ENCODE data around the gene ETV6.
"Not testable (repeated sequence)": the region's sequence is repeated elsewhere in the genome, so short reads cannot be mapped to it uniquely, and the experiment has no call there.

The ETV6 gene

DNA sequence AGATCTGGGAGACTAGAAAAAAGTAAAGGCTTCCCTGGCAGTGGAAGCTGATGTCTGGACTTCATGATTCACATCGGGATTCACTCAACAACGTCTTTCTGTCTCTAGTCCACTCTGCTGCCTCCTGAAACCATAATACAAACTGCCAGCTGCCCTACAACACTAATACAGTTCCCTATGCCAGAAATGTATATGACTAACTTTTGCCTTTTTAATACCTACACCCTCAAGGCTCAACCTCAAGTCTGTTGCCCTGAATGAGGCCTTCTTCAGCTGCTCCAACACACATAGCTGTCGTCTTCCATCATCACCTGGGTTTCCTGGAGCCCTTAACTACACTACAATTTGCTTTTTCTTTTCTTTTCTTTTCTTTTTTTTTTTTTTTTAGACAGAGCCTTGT, 238.6 kb downstream of the ETV6 start:
- DNase-seq (ENCODE audit: low read depth) = no peak

DNA sequence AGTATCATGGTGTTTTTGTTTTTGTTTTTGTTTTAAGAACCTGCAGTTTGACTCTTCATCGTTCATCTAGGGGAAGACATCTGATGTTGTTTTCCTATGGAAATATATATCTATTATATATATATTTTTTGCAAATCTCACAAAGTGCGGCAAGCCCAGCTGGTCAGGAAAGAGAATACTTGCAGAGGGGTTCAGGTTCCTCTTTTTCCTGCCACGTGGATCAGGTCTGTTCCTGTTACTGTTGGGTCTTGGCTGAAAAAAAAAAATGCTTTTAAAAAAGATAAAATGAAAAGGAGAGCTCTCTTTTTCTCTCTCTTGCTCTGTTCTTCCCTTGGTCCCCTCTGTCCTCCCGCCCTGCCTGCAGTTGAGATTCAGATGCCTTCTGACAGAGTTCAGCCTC, 241.9 kb downstream of the ETV6 start:
- DNase-seq (ENCODE audit: low read depth) = no peak

DNA sequence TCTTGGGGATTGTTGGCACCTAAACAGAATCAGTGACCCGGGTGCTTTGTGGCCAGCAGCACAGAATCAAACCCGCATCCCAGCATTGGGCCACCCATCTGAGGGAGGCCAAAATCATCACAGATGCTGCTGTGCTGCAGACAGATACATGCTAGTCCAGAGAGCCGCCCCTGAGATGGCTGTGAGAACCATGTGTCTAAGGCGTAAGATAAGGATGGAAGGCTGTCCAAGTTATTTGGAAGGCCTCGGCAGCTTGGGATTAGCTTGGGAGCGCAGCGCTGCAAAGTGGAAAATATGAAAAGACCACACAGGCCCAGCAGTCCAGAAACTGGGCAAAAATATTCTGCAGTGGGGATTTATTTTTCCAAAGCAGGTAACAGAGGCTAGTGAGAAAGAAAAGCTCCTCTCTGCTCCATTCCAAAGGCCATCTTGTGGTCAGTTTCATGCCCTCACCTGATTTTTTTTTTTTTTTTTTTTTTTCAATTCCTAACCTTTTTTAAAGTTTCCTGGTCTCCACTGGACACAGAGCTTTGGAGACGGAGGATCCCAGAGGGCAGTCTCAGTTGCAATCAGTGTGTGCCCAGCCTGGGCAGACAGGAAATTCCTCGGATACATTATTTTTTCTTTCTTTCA, 242.4 kb downstream of the ETV6 start:
- DNase-seq (ENCODE audit: low read depth) = no peak

DNA sequence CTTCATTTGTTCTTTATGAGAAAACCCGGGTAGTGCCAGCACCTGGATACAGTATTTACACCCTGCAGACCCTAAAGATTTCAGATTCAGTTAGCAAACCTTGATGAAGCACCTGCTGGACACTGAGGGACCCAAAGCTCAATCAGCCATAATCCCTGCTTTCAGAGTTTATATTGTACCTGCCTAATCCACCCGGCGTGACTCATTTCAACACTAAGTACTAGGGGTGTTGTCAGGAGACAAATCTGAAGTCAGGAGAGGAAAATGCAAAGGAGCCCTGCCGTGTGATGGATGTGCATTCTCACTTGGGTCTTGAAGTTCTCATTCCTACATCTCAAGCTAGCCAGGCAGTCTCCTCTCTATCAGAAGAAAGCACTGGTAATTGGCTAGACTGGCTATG, 244.5 kb downstream of the ETV6 start:
- DNase-seq (ENCODE audit: low read depth) = no peak

DNA sequence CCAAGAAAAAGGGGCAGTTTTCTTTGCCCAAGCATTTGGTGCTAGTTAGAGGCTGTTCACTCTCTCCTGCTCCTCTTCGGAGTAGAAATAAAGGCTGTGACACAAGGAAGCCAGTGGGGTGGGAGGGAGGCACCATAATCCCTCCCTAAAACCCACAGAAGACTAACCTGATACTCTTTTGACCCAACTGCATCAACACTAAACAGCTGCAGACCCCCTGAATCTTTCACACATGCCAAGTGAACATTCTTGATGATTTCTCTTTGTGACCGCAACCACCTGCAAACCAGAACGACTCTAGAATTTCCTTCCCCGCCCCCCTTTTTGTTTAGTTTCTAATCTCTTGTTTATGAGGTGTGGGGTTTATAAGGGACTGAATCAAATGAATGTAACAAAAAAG, 245.4 kb downstream of the ETV6 start:
- no peak for DNase-seq (ENCODE audit: low read depth)

DNA sequence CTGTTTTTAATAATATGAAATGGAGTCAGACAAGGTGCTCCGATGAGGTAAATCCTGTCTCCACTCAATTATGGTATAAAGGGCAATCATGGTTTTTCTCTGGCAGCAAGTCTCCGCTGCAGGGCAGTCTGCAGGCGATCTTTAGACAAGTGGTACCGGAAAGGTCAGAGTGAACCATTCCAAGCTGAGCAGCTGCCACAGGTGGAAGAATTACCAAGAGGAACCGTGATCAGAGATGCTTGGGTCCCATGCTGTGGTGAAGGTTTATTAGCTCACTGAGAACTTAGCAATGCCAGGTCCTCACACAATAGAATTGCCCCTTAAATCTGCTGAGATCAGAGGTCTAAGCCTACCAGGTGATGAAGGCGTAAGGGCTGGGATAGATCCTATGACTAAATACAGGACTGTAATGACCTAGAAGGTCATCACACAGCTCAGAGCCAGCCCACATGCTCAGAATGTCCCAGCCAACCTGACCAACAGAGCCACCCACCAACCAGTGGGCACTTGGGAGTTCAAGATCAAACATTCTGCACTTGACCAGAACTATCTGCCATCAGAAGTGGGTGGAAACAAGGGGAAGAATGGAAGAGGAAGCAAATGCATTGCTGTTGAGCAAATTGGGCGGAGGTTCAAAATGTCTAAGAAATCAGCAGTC, 246.1 kb downstream of the ETV6 start:
- DNase-seq (ENCODE audit: low read depth) = no peak

DNA sequence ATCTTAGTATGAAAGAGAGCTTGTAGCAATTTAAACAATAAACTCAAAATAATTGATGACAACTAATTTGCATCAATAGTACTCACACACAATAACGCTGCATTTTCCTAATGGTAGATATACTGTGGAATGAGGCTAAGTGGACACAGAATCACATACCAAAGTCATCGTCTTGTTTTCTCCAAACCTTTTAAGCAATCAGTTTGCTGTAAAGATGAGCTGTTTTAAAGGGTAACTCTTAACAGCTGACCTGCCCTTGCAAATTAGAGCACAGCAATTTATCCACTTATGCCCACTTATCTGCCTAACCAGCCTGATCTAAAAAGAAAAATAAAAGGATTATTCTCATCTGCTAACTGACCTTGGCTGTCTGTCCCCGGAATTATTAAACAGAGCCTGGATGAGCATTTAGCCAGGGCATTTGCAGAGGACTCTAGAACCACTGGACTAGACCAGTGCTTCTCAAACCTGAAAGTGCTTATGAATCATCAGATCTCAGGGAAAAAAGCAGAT, 247.0 kb downstream of the ETV6 start:
- DNase-seq (ENCODE audit: low read depth) = no peak

DNA sequence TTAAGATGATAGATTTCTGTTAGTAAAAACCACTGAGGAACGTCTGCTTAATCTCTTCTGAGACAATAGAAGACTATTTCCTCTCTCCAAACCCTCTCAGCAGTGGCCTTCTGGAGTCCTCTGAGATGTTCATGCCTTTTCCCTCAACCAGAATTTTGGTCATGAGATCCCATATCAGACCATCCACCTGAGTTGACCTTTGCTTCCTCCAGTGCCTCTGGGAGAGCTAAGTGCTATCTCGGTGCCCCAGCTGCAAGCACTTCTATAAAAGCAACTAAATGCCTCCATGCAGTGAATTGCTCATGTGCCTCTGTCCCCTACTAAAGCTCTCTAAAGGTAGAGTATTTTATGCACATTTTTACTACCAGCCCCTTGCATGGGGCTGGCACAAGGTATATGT, 248.4 kb downstream of the ETV6 start:
- DNase-seq (ENCODE audit: low read depth) = no peak

DNA sequence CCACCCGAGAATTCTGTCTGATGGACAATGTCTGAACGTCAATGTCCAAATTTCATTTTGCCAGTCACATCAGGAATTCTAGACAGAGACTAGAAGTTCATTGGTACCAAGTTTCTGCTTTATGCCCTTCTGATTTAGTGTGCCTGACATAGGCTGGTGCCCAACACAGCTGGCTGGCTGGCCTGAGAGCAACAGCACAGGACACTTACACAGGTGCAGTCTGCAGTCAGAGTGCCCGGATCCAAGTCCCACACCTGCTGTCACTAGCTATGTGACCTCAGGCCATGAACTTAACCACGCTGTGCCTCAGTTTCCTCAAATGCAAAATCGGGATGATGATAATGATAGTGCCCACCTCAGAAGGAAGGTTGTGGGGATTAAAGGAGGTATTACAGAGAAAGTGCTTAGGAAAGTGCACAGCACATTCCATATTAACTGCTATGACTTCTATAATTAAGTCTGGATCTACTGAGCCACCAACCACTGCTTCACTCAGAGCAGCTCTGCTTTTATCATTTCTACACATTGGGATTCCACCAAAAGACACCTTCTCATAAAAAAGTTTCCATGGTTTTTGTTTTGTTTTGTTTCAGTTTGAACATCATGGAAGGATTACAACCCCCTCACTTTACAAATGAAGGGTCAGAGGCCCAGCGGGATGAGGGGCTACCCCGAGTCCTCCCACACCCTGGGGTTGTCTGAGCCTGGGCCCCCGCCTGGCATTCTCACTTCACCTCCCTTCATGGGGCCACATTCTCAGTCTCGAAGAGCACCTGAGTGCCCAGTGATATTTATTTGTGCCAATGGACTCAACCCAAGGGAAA, 252.4 kb downstream of the ETV6 start:
- no peak for DNase-seq (ENCODE audit: low read depth)

DNA sequence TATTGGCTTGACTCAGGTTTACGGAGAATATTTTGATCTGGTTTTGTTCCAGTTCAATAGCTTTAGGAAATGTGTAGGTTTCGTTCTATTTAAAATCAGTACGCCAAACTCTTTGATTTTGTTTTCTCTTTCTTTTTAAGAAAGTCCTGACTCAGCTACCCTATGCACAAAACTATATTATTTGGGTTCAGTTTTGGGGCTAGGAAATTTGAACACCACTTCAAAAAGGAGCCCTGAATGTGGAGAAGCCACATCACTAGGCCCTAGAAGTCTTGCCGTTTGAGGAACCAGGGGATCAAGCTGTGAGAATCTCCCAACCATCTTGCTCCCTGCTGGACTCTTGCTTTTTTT, 253.0 kb downstream of the ETV6 start:
- no peak for DNase-seq (ENCODE audit: low read depth)

DNA sequence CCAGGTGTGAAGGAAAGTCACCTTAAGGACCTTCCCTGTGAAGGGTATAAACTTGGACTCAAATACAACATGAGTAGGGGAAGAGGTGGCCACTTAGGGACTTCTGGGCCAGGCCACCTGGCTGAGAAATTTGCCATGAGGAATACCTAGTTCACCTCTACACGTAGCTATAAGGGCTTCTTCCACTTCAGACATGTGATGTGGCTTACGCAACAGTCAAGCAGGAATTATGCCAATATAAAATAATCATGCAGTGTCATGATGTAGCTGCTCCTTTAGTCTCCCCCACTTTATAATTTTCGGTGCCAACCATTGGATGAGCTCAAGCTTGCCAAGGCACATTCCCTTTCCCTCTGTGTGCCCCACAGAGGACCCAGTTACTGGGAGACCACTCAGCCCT, 254.7 kb downstream of the ETV6 start:
- no peak for DNase-seq (ENCODE audit: low read depth)

DNA sequence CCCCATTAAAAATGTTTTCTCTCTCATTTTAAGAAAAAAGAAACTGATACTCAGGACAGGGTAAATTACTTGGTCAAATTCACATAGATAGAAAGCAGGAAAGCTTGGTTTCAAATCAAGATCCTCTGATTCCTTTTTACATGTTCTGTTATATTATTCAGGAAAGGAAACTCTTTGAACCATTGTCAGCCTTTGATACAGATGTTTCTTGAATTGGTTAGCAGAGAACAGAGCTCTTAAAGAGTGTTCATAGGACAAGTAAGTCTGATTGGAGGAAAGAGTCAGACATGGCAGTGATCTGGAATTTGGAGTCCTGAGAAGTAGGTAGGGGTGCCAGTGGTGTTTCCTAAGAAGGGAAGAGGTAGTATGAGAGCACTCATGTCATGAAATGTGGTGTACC, 256.1 kb downstream of the ETV6 start:
- no peak for DNase-seq (ENCODE audit: low read depth)

DNA sequence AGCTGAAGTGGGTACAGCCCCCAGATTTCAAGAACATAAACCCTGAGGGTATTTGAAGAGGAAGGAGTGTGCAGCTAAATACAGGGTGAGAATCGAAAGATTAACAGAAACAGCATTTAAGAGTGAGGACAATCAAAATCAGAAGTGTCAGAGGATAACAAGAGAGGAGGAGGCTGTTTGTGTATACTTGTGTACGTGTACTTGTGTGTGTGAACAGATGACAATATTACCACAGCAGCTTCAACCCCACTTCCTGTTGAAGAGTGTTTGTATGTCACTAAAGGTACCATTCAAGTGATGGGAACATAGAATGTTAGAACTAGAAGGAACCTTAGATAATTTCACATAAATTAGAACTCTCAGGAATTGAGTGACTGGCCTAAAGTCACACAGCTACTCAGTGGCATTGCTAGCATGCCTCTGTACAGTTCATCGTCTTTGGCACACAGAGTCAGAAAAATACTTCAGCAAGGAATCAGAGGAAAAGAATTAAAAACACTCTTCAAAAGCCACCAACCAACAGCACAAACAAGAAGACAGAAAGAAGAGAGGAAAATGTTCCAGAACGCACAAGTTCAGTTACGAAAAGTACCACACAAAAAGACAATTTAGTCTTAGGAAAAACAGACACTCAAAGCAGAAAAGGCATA, 256.9 kb downstream of the ETV6 start:
- DNase-seq (ENCODE audit: low read depth) = no peak

DNA sequence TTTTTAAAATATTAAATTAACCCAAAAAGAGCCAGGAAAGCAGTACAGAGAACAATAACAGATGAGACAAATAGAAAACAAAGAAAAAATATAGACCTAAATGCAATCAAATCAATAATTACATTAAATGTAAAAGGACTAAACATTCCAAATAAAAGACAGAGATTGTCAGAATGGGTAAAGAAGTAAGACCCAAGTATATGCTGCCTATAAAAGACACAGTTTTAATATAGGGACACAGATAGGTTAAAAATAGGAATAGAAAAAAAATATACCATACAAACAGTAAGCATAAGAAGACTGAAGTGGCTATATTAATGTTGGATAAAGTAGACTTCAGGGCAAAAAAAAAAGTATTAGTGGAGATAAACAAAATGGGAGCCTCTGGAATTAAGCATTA, 258.2 kb downstream of the ETV6 start:
- no peak for DNase-seq (ENCODE audit: low read depth)

DNA sequence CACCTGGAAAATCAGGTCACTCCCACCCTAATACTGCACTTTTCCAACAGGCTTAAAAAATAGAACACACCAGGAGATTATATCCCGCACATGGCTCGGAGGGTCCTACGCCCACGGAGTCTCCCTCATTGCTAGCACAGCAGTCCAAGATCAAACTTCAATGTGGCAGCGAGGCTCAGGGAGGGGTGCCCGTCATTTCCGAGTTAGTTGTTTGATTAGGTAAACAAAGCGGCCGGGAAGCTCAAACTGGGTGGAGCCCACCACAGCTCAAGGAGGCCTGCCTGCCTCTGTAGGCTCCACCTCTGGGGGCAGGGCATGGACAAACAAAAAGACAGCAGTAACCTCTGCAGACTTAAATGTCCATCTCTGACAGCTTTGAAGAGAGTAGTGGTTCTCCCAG, 259.9 kb downstream of the ETV6 start:
- DNase-seq (ENCODE audit: low read depth) = not testable (repeated sequence)

DNA sequence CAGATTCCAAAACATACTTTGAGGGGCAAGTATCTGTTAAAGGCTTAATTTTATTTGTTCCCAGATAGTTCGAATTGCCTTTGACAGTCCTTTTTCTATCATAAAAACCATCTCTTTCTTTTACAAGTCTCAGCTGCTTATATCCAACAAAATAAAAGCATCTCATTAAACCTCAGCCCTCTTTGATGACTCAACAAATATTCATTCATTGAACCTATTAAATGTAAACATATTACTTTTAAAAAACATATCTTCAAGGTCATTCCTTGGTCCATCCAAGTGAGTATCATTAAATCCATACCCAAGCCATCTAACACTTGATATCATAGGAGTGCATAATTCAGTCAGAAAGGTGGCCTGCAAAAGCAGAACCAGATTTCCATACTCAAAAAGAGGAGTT, 266.6 kb downstream of the ETV6 start:
- no peak for DNase-seq (ENCODE audit: low read depth)

DNA sequence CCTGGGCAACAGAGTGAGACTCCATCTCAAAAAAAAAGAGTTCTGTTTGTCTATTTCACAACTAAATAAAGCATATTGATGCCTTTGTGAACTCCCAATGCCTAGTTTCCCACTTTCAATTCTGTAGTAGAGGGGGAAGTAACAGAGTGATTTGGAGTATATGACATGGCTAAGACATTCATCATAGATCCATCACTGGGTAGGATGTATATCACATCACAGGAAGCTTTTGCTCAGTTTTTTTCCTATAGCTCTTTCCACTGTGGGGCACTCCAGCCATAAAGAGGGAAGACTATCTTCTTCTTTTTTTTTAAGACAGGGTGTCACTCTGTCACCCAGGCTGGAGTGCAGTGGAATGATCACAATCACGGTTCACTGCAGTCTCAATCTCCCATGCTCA, 267.3 kb downstream of the ETV6 start:
- no peak for DNase-seq (ENCODE audit: low read depth)

DNA sequence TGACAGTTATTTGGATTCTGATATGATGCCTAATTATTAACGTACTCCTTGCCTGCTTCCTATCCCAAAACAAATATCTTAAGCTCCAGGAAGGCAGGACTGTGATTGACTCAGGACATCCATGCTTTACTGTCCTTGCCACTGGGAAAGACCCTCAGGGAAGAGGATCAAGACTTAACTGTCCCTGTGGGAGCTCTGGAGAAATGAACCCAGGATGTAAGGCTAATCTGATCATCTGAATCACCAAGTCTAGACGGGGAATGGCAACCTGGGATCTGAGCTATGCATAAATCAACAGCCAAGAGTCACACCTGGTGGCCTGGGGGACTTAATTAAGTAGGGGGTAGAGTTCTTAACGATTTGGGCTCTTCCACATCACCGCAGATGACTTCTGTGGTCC, 268.0 kb downstream of the ETV6 start:
- no peak for DNase-seq (ENCODE audit: low read depth)

DNA sequence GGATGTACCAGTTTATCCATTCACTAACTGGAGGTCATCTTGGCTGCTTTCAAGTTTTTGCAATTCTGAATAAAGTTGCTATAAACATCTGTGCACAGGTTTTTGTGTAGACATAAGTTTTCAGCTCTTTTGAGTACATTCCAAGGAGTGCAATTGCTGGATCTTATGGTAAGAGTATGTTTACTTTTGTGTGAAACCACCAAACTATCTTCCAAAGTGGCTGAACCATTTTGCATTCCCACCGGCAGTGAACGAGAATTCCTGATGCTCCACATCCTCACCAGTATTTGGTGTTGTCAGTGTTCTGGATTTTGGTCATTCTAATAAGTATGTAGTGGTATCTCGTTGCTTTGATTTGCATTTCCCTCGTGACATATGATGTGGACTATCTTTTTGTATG, 270.8 kb downstream of the ETV6 start:
- DNase-seq (ENCODE audit: low read depth) = no peak

DNA sequence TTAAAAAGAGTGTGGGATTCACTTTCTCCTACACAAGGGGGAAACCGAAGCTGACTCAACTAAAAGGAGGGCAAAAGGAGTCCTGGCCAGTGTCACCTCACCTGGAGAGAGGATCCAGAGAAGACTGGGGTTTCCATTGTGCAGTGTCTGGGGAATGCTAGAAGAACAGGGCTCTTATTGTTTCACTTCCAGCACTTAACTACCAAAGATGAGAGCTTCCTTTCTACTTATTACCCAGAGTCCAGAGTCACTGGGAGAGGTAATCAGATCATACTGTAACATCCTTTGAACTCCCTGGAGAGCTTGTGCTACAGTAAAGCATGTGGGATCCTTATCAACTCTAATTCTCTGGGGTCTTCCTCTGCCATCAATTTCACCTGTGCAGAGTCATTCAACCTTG, 272.9 kb downstream of the ETV6 start:
- no peak for DNase-seq (ENCODE audit: low read depth)

DNA sequence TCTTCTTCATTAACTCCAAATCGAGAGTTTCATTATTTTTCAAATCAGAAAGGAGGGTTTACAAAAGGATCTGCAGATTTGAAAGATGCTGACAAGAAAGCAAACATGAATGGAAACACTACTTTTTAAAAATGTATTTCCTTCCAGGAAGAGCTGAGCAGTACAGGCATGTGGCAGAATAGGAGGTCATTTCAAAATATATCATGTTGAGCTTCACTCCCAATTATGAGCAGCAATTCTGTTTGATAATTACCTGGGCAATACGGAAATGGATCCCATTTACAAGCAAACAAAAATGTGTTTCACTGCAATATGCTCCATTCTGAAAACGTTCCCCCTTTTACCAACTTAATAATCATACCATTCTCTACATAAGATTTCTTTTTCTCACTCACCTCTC, 273.6 kb downstream of the ETV6 start:
- DNase-seq (ENCODE audit: low read depth) = no peak

DNA sequence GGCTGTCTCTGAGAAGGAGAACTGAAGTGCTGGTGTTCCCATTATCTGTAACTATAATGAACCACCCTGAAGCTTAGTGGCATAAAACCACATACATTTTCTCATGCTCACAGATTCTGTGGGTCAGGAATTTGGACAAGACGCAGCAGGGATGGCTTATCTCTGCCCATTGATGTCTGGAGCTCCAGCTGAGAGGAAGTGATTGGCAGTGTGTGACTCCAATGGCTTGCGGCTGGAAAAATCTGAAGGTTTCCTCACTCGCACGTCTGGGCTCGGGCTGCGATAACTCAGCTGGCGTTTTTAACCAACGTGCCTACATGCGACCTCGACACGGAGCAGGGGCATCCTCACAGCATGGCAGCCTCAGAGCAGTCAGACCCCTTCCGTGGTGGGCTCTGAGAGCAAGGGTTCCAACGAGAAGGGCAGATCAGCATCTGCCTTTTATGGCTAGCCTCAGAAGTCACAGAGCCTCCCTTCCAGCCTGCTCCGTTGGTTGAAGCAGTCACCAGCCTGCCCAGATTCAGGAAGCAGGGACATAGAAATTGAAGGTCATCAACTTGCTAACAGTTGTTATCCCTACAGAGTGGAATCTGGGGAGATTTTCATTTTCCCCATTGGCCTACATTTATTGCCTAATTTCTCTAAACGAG, 277.9 kb downstream of the ETV6 start:
- no peak for DNase-seq (ENCODE audit: low read depth)

Data from stimulated activated CD8-positive, alpha-beta memory T cell treated with anti-CD3 and anti-CD28 coated beads, Interleukin-4, amount 100 ng/mL, for 24 hours (primary cell).